Stomach (tissue), 4 donors: Measurements from ENCODE around the gene DBNDD1.

Experiments
- EP300 ChIP-seq: sonication (generic); formaldehyde crosslinking; IDR thresholded peaks from one replicate; pipeline ENCODE4 v1.6.1; 2017; ENCODE audit warnings: antibody characterized with exemption
- POLR2A ChIP-seq, 4 donors: fragments of 450-650 bp; IDR thresholded peaks; one replicate each; pipeline ENCODE4 v1.6.1; 2016; ENCODE audit warnings: antibody characterized with exemption in 4 of 4, control low read depth in 2 of 4, mild to moderate bottlenecking in 1 of 4, moderate library complexity in 1 of 4
- POLR2AphosphoS5 ChIP-seq, 3 donors: sonication (generic); formaldehyde crosslinking; IDR thresholded peaks; one replicate each; pipeline ENCODE4 v1.6.1; 2016; ENCODE audit warnings: antibody characterized with exemption in 3 of 3
- TF ChIP-seq, protein P1 (sequence below), 7 experiments: fragments of 450-650 bp in 4 of 7; fragments of 200-600 bp in 3 of 7; sonication (generic) in 3 of 7; IDR thresholded peaks; one replicate each; pipeline ENCODE4 v1.5.1; 2016 to 2019; ENCODE audit warnings: antibody characterized with exemption in 7 of 7, control low read depth in 2 of 7, mild to moderate bottlenecking in 1 of 7

DNA sequence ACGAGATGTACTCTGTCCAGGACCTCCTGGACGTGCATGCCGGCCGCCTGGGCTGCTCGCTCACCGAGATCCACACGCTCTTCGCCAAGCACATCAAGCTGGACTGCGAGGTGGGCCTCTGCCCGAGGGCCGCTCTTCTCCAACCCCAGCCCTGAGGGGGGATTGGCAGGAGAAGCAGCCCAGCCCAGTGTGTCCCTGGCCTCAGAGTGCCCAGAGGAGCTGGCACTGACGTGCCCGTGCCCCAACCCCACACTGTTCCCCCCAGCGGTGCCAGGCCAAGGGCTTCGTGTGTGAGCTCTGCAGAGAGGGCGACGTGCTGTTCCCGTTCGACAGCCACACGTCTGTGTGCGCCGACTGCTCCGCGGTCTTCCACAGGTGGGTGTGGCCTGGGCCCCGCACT is 55.1 kb downstream of the DBNDD1 start:
- no peak for TF ChIP-seq EP300
- TF ChIP-seq, protein P1, sequence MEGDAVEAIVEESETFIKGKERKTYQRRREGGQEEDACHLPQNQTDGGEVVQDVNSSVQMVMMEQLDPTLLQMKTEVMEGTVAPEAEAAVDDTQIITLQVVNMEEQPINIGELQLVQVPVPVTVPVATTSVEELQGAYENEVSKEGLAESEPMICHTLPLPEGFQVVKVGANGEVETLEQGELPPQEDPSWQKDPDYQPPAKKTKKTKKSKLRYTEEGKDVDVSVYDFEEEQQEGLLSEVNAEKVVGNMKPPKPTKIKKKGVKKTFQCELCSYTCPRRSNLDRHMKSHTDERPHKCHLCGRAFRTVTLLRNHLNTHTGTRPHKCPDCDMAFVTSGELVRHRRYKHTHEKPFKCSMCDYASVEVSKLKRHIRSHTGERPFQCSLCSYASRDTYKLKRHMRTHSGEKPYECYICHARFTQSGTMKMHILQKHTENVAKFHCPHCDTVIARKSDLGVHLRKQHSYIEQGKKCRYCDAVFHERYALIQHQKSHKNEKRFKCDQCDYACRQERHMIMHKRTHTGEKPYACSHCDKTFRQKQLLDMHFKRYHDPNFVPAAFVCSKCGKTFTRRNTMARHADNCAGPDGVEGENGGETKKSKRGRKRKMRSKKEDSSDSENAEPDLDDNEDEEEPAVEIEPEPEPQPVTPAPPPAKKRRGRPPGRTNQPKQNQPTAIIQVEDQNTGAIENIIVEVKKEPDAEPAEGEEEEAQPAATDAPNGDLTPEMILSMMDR (IDR thresholded peaks at IDR 0.05) = no peak
- no peak for TF ChIP-seq POLR2A (IDR thresholded peaks at IDR 0.05)
- TF ChIP-seq POLR2AphosphoS5 (IDR thresholded peaks at IDR 0.05) = no peak
